ENCODE data around the gene SGO1. TPM values are rescaled to one million over a fixed set of nuclear protein-coding genes. Genes with fewer than 3 reads are reported as not detected.

SGO1 gene
- 5.0 TPM for total RNA-seq (ENCODE audit: unreplicated experiment)
- long read RNA-seq, partial matches to known transcripts = 1 of 3 reads
- long read RNA-seq, other reads (novel, unspliced or antisense) = 2 of 3 reads

DNA sequence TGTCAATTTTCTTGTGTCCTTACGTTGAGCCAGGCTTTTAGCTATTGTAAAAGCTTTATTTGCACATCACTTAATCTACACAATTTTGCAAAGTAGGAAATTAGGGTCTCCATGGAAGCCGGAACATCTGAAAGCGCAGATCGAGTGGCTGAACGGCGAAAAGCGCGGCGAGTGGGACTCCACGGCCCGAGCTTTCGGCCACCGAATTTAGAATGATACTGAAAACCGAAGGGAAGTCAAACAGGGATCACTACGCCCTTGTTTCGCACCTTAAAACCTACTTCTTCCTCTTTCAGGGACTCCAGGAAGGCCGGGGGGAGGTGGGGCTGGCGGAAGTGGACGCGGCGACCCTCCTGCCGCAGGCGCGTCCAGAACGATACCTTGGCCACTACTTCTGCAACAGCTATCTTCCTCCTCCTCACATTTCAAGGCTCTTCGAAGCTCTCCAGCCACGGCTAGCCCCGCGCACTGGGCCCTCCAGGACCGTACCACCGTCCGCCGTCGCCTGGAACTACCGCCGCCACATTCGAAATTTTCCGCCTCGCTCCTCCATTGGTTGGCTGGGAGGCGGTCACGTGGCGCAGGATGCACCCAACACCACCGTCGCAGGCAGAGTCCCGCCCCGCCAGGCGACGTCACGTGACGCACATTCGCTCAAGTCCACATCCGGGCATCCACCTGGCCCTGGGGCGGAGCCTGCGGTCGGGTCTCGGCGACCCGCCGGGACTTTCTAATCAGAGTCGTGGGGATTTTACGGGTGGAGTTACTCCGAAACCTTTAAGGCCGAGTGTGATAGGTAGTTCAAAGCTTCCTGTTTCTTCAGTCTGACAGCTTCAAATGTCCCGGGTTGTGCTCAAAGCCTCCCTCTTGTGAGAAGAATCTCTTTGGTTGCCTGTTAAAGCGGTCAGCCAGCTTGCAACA is at the start of gene SGO1:
Gene SGO1, minus strand, starts transcription at position 528 of the 921 bp plus-strand sequence. CDS start 2,179 bp downstream, outside the sequence.
- Mint-ChIP-seq H3K27ac (ENCODE audit: unreplicated experiment) (no peak within 1 kb of the TSS), H3K27me3 (ENCODE audit: unreplicated experiment) (peaks cover 2% of the 10 kb centered on the region), H3K4me1 (ENCODE audit: low read depth, unreplicated experiment) (peaks cover 4% of the 10 kb centered on the region), H3K4me3 (ENCODE audit: unreplicated experiment) (no peak within 1 kb of the TSS), H3K9me3 (ENCODE audit: unreplicated experiment) (no peaks in the 10 kb centered on the region), H3K36me3 (ENCODE audit: unreplicated experiment) (no peaks in the 10 kb centered on the region)
- DNase-seq = peak; percentile 99
- TF ChIP-seq, protein P1, sequence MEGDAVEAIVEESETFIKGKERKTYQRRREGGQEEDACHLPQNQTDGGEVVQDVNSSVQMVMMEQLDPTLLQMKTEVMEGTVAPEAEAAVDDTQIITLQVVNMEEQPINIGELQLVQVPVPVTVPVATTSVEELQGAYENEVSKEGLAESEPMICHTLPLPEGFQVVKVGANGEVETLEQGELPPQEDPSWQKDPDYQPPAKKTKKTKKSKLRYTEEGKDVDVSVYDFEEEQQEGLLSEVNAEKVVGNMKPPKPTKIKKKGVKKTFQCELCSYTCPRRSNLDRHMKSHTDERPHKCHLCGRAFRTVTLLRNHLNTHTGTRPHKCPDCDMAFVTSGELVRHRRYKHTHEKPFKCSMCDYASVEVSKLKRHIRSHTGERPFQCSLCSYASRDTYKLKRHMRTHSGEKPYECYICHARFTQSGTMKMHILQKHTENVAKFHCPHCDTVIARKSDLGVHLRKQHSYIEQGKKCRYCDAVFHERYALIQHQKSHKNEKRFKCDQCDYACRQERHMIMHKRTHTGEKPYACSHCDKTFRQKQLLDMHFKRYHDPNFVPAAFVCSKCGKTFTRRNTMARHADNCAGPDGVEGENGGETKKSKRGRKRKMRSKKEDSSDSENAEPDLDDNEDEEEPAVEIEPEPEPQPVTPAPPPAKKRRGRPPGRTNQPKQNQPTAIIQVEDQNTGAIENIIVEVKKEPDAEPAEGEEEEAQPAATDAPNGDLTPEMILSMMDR (IDR thresholded peaks at IDR 0.05; ENCODE audit: partially characterized antibody, unreplicated experiment) = no peak

DNA sequence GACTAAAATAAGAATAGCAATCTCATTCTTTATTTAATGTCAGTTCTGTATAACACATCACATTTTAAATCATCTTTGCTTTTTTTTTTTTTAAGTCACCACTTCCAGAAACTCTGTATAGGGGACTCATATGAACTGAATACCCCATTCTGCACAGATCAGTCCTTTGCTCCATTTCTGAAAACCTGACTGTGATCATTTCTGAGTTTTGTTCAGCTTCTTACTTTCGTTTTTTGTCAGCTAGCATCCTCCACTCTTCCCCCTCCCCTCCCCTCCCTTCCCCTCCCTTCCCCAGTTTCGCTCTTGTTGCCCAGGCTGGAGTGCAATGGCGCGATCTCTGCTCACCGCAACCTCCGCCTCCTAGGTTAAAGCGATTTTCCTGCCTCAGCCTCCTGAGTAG is 49.8 kb upstream of the SGO1 start:
- TF ChIP-seq, protein P1 (IDR thresholded peaks at IDR 0.05; ENCODE audit: partially characterized antibody, unreplicated experiment) = no peak
- no peak overlapping the region for H3K4me3 Mint-ChIP-seq (ENCODE audit: unreplicated experiment)
- H3K27me3 Mint-ChIP-seq (ENCODE audit: unreplicated experiment) = no peaks in the 10 kb centered on the region
- no peaks in the 10 kb centered on the region for H3K36me3 Mint-ChIP-seq (ENCODE audit: unreplicated experiment)
- H3K4me1 Mint-ChIP-seq (ENCODE audit: low read depth, unreplicated experiment) = no peaks in the 10 kb centered on the region
- H3K9me3 Mint-ChIP-seq (ENCODE audit: unreplicated experiment) = no peaks in the 10 kb centered on the region
- H3K27ac Mint-ChIP-seq (ENCODE audit: unreplicated experiment) = no peak overlapping the region
- no peak for DNase-seq

DNA sequence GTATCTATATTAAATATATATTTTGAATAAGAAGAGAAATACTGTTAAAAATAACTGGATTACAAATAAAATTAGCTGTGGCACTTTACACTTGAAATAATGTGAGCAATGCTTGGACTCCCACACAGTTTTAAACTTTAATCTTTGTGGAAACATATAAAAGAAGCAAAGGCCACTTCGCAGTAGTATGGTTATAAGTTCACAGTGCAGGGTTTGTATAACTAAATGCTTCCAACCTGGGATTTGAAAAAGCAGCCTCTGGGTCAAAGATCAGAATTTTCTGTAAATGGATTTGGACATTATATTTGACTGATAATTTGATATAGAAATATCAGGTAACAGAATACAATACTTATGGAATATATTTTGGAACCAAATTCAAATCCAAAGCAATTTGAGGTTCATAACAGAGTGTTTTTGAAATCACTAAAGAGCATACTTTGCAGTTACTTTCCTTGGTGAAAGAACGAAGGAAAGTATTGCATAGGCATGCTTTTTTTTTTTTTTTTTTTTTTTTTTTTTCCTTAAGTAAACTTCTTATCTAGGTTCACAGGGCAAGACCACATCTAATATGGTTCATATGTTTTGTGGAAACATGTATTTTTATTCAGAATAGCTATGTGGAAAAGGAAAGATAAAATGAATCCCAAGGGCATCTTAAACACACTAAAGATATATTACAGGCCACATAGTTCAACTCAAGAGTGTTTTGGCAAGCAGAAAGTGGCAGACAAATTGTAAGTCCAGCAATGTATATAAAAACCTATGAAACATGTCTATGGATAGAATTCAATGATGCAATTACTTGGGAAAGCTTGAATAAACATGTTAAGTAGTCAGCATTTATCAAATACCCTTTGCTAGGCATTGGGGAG is 47.1 kb upstream of the SGO1 start:
- no peaks in the 10 kb centered on the region for H3K36me3 Mint-ChIP-seq (ENCODE audit: unreplicated experiment)
- no peaks in the 10 kb centered on the region for H3K9me3 Mint-ChIP-seq (ENCODE audit: unreplicated experiment)
- H3K27ac Mint-ChIP-seq (ENCODE audit: unreplicated experiment) = no peak overlapping the region
- H3K4me1 Mint-ChIP-seq (ENCODE audit: low read depth, unreplicated experiment) = no peaks in the 10 kb centered on the region
- H3K27me3 Mint-ChIP-seq (ENCODE audit: unreplicated experiment) = no peaks in the 10 kb centered on the region
- TF ChIP-seq, protein P1 (IDR thresholded peaks at IDR 0.05; ENCODE audit: partially characterized antibody, unreplicated experiment) = no peak
- no peak overlapping the region for H3K4me3 Mint-ChIP-seq (ENCODE audit: unreplicated experiment)
- no peak for DNase-seq

DNA sequence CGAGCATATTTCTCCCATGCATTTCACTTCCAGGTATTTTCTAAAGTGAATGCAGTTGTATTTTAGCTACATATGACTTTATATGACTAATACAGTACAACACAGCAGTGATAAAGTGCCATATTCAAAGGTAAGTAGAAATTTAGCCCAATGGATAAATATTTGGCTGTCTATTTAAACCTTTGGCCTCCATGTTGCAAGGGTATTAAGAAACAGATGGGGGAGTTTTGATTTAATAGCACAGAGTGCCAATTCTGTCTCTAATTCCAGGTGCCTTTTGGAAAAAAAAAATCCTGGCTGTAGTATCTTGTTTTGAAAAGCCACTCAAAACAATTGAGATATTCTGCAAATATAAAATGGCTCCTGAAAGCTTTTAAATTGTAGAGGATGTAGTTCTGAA is 44.9 kb upstream of the SGO1 start:
- TF ChIP-seq, protein P1 (IDR thresholded peaks at IDR 0.05; ENCODE audit: partially characterized antibody, unreplicated experiment) = no peak
- Mint-ChIP-seq H3K4me1 (ENCODE audit: low read depth, unreplicated experiment) (no peaks in the 10 kb centered on the region), H3K4me3 (ENCODE audit: unreplicated experiment) (no peak overlapping the region), H3K36me3 (ENCODE audit: unreplicated experiment) (no peaks in the 10 kb centered on the region), H3K27ac (ENCODE audit: unreplicated experiment) (no peak overlapping the region), H3K27me3 (ENCODE audit: unreplicated experiment) (no peaks in the 10 kb centered on the region), H3K9me3 (ENCODE audit: unreplicated experiment) (no peaks in the 10 kb centered on the region)
- no peak for DNase-seq
